ENCODE data around the gene ZC3H4.
"Not testable (repeated sequence)": the region's sequence is repeated elsewhere in the genome, so short reads cannot be mapped to it uniquely, and the experiment has no call there.

ZC3H4 gene

DNA sequence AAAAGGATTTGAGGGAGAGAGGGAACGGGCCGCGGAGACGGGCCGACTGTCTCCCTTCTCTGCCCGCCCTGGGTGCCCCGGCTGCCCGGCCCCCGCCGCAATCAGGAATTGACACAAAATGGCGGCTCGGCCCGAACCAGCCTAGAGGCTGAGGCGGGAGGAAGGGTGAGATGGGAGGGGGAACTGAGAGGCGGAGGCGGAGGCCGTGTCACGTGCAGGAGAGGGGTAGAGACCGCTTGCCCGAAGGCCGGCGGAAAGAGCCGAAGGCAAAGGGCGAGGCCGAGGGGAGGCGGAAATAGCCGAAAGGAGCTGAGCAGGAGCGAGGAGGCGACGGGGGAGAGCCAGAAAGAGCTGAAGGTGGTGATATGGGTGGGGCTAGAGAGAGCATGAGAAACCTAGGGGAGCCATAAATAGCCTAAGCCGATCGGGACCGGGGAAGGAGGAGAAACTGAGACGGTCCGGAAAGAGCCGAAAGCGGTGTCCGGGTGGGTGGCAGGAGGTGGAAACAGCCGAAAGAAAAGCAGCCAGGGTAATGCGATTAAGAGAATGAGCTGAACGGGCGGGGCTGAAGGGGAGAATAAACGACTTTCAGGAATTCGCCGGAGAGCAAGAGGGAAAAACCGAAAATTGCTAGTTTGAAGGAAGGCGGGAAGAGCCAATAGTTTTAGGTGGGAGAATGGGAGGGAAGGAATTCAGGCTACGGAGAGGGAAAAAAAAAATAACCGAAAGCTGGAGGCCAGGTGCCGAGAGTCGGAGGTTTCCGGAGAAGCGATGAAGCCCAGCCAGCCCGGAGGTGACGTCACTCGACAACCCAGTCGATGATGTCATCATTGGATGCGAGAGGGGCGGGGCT lies at the start of gene ZC3H4:
Gene ZC3H4, minus strand, starts transcription at position 780 of the 853 bp plus-strand sequence. CDS start 1,192 bp downstream, outside the sequence.
- DNase-seq (ENCODE audit: low spot score): peak; percentile 100

DNA sequence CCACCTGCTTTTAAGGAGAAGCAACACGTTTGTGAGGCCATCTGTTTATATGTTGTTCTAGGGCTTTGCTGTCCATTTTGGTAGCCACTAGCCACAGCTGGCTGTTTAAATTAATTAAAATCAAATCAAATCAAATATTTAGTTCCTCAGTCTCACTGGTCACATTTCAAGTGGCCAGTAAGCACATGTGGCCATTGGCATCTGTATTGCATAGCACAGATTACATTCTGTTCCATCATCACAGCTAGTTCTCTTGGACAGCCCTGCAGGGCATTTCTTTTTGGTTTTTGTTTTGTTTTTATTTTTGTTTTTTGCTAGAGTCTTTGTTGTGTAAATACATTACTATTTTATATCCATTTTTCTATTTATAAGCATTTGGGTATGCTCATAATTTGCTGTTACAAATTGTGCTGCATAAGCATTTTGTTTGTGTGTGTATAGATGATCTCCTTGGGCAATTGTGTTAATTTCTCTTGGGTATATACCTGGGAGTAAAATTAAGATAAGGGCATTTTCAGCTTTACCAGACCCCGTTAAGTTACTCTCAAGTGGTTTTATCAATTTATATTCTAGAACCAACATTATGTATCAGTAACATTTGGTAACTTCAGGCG lies 48.4 kb upstream of the ZC3H4 start:
- DNase-seq (ENCODE audit: low spot score): no peak

DNA sequence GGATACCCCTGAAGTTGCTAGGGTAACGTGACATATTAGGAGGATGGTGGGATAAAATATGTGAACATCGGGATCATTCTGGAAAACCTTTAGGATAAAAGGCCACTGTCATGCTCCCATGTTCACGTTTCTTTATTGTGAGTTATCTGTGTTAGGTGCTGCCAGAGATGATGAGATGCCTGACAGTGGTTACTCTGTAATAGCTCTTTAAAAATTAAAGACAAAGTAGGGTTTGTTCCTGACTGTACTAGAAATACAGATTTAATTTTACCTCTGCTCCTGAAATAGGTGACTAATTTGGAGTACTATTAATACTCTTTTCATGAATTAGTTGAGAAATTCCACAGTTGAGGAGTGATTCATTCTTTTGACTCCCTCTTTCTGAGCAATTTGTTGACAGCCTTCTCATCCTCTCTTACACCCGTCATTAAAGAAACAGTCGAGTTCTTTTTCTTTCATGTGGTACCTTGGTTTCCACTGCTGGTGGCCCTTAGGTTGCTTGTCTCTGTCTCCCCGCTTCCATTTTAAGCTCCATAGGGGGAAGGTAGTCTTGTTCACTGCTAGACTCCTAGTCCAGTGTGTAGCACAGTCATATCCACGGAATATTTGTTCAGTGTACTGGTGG lies 45.4 kb upstream of the ZC3H4 start:
- DNase-seq (ENCODE audit: low spot score): peak; percentile 33

DNA sequence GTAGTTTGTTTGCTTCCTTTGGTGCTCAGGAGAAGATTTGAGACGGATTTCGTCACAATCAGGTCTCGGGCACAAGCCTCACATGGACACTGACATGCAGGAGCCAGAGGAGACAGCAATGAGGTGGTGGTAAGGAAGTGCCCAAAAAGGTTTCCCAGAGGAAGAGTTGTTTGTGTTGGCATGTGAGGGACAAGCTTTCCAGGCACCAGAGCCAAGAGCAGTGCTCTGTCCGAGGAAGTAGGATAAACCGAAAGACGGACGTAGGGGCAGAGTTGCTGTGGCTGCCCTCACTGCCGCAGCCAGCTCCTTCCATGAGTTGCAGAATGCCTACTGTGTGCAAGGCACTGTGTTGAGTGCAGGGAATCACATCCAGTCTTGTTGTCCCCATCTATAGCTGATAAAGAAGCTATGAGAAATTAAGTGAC lies 44.8 kb upstream of the ZC3H4 start:
- no peak for DNase-seq (ENCODE audit: low spot score)

DNA sequence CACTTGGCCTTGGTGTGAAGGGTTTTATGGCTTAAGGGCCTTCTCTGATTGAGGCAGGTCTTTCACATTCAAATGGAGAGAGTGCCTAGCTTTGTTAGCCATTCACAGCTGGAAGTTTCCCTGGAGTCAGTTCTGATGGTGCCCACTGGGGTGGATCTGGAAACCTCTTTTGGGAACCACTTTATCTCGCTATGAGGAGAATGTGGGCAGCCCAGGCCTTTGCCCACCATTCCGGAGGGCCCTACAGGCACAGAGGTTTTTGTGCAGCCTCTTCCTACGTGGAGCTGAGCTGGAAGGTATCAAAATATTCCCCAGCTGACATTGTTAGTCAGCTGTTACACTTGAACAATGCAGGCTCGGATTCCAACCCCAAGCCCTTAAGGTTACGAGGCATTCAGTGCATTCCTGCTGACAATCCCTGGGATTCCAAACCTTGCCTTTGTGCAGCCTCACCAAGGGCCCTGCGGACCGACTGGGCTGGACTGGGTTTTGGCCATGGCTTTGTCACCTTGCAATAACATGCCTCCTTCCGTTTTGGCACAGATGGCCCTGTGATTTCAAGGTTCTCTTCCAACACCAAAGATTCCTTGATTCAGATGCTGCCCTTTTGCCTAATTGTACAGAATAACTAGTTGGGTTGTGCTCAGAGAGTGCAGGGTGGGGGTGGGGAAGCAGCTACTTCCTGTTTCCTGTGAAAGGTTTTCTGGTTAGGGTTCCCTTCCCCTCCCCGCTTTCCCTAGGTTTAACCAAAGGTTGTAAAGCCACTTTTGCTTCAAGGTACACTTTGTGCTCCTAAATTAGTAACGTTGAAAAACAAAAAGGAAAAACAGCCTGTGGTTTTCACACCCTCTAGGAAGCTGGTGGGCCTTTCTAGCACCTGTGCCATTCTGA lies 44.1 kb upstream of the ZC3H4 start:
- peak; percentile 32 for DNase-seq (ENCODE audit: low spot score)

DNA sequence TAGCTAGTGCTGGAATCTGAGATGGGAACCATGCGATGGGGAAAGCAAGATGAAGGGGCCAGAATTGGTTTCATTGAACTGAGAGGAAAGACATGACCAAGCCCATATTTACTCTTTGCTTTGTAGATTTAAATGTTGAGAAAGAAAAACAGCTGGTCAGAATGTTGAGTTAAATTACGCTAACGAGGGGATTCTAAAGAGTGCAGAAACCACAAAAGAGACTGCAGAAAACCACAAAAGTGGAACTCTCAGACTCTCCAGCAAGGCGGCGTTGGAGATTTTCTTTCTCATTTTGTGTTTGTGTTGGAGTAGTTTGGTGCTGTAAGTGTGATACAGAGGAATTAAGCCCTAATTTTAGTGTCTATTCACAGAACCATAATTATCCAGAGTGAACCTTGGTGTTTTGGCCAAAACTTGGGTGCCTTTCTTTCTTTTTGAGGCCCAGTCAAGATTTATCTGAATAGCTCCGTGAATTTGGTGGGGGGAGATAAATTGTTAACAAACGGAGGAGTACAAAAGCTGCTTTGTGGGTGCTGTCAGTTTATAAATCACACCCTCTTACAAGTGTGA lies 43.4 kb upstream of the ZC3H4 start:
- DNase-seq (ENCODE audit: low spot score): peak; percentile 56

DNA sequence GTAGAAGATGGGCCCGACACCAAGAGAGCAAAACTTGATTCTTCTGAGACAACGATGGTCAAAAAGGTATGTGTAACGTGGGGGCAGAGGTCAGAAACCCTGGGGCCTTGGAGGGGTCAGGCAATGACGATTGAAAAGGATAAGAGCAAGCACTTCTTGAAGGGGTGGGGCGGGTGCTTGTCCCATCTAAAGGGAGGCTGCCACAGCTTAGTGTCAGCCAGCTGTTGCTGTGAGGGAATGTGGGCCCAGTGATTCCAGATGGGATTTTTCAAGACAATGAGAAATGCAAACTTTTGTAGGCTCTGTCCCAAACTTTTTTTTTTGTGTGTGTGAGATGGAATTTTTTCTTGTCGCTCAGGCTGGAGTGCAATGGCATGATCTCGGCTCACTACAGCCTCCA lies 41.6 kb upstream of the ZC3H4 start:
- DNase-seq (ENCODE audit: low spot score): no peak

DNA sequence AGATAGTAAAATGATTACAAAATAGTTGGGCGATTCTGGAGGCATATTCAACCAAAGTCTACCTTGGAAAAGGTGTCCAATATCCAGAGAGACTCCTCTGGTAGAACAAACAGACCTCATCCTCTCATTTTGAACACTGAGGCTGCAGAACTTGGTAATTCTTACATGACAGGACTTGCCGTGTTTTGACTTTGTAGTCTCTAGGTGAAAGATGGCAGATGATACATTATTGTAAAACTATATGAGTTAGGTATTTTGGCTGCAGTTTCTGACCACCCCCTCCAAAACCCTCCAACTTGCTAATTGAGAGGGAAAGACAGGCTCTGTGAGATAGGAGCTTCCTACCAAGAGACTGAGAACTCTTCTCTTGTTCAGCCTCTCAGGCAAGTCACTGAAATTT lies 39.7 kb upstream of the ZC3H4 start:
- no peak for DNase-seq (ENCODE audit: low spot score)

DNA sequence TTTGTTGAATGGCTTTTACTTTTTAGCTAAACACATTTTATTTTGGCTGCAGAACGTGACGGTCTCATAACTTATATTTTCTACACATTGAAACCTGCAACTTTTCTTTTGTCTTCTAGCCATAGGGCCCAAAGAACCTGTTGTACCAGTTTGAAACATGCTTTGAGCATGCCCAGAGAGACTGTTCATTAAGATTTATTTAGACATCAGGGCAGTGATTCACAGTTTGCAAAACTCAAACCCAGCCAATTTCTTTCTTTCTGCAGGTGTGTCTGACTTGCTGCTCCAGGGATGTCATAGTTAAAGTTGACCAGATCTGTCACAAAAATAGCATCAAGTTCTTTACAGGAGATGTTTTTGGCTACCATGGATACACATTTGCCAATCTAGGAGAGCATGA lies 39.1 kb upstream of the ZC3H4 start:
- no peak for DNase-seq (ENCODE audit: low spot score)

DNA sequence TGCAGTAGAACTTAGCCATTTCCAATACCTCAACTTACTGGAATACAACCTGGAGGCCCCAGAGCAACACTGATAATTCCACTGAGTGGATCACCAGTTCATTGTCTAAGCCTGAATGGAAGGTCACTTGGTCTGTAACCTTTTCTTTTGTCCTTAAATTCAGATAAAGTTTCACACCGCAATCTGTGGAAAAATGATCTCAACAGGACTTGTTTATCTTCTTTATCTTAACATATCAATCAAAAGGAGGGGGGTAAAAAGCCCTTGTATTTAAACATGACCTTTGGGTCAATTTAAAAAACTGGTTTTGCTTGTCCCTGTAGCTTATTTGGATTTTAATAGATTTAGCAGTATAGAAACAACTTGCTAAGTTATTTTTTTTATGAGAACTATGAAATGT lies 38.6 kb upstream of the ZC3H4 start:
- DNase-seq (ENCODE audit: low spot score): no peak

DNA sequence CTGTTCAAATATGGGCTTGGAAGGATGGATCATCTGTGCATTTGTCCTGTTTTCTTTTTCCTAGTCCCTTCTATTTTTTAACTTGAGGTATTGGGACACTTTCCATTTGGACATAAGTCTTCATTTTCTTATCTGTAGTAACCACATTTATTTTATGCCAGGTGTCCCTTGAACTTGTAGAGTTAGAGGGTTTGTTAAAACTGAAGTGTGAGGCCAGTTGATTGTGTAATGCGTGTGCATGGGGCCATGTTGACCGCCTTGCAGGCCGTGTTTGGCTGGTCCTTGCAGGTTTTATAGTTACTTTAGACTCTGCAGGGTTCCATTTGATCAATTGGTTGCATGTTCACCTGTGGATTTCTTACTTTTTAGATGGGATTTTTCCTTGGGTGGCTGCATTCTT lies 38.1 kb upstream of the ZC3H4 start:
- no peak for DNase-seq (ENCODE audit: low spot score)

DNA sequence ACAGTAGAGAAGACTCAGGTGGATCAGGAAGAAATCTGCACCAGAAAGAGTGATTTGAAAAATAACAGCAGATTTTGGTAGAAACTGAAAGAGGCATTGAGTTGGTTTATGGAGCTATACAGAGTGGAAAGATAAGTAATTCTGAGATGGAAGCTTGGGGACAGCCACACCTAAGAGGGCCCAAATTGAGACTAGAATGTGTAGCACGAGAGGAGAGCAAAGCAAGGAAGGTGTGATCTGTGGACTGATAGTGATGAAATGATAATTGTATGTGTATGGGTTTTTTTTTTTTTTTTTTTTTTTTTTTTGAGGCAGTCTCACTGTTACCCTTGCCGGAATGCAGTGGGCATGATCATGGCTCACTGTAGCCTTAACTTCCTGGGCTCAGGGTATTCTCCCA lies 33.3 kb upstream of the ZC3H4 start:
- DNase-seq (ENCODE audit: low spot score): no peak

DNA sequence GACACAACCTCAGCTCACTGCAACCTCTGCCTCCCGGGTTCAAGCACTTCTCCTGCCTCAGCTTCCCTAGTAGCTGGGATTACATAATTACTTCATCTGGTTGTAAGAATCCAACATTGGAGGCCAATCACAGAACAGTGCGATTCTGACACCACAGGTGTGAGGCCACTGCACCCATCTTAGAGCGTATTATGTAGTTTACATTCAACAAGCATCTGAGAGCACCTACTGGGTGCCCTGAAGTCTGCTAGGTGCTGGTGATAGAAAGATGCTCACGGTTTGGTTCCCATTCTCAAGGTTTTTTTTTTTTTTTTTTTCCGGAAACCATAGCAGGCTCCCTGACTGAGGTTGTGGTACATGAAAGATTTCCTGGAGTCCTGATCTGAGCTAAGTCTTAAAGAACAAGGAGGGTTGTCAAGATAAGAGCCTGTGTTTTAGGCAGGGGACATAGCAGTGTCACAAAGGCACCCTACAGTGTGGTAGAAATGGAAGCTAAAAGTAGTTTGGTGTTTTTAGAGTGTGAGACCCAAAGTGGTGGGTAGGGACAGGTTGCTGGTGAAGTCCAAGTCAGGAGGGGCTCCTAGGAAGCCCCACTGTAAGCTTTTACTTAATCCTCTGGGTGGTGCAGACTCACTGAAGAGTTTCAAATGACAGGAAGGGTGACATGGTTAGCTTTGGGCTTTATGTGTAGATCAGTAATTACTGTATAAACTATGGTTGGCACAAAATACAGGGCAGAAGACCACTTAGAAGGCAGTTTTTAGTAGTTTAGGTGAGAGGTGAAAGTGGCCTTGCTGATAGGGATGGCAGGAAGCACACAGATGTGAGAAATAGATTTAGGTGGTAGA lies 32.3 kb upstream of the ZC3H4 start:
- no peak for DNase-seq (ENCODE audit: low spot score)

DNA sequence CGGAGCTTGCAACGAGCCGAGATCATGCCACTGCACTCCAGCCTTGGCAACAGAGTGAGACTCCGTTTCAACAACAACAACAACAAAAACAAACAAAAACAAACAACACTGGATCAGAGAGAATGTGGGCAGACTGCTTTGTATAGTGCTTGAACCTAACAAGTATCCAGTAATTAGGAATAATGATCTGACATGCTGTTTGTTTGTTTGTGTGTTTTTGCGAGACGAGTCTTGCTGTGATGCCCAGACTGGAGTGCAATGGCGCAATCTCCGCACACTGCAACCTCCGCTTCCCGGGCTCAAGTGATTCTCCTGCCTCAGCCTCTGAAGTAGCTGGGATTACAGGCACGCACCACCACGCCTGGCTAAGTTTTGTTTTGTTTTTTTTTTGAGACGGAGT lies 31.1 kb upstream of the ZC3H4 start:
- DNase-seq (ENCODE audit: low spot score): no peak

DNA sequence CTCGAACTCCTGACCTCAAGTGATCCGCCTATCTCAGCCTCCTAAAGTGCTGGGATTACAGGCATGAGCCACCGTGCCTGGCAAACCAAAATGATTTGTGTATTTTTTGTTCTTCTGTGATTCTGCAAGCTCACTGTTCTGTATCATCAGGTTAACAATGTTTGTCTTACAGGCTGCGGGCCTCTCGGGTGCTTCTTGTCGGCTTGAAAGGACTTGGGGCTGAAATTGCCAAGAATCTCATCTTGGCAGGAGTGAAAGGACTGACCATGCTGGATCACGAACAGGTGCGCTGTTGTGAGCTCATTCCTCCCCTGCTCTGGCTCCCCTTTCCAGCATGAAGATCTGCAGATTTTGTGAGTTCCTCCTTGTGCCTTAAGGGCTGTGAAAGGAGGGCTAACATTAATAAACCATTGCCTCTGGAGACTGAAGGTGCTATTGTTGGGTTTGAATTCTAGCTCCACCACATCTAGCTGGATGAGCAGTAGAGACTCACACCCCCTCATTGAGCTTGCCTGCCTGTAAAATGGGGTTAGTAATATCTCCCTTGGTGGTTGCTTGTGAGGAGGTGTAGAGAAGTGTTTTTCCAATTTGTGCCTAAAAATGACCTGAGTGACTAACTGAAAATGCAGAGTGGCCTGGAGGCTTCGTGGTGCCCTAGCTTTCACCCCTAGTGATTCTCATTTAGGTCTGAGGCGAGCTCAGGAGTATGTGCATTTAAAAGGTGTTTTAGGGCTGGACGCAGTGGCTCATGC lies 29.9 kb upstream of the ZC3H4 start:
- no peak for DNase-seq (ENCODE audit: low spot score)

DNA sequence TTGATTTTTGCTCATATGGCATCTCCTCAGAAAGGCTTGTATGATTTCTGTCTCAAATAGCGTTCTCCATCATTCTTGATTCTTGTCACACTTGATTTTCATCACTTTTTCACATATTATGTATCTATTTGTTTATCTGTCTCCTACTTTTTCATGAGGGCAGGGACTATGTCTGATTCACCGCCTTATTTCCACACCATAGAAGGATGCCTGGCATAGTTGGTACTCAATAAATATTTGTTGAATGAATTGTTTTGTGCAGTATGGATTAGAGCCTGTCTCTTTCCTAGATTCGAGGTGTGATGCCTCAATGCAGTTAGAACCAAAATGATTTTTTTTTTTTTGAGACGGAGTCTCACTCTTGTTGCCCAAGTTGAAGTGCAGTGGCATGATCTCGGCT lies 29.2 kb upstream of the ZC3H4 start:
- DNase-seq (ENCODE audit: low spot score): no peak

DNA sequence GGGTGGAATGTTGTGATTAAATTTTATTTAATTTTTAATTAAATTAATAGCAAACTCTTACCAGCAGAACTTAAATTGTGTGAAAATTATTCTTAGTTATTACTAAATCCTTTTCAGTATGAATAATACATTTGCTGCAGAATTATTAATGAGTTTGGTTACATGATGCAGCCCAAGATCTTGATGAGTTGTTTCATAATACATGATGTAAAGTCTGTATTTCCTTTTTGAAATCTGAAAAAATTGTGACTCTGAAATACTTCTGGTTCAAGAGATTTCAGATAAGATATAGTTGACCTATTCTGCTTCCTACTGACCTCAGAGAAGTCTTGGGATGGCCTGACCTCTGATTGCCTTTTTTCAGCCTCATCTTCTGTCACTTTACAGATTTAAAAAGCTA lies 28.1 kb upstream of the ZC3H4 start:
- DNase-seq (ENCODE audit: low spot score): no peak

DNA sequence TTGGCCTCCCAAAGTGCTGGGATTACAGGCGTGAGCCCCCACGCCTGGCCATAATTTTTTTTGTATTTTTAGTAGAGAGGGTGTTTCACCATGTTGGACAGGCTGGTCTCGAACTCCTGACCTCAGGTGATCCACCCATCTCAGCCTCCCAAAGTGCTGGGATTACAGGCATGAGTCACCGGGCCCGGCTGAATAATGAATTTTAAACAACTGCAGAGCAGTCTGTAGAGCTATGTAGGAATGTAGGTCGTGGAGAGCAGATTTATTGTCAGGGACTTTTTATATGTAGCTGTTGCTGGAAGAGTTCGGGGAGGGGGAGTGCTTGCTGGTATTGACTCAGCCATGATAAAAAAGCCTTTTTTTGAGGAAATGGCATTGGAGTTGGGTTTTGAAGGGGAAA lies 27.7 kb upstream of the ZC3H4 start:
- DNase-seq (ENCODE audit: low spot score): not testable (repeated sequence)

DNA sequence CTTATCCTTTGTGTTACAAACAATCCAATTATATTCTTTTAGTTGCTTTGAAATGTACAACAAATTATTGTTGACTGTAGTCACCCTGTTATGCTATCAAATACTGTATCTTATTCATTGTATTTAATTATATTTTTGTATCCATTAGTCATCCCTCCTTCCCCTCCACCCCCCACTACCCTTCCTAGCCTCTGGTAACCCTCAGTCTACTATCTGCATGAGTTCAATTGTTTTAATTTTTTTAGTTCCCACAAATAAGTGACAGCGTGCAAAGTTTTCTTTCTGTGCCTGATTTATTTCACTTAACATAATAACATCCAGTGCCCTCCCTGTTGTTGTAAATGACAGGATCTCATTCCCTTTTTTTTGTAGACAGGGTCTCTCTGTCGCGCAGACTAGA lies 21.6 kb upstream of the ZC3H4 start:
- no peak for DNase-seq (ENCODE audit: low spot score)

DNA sequence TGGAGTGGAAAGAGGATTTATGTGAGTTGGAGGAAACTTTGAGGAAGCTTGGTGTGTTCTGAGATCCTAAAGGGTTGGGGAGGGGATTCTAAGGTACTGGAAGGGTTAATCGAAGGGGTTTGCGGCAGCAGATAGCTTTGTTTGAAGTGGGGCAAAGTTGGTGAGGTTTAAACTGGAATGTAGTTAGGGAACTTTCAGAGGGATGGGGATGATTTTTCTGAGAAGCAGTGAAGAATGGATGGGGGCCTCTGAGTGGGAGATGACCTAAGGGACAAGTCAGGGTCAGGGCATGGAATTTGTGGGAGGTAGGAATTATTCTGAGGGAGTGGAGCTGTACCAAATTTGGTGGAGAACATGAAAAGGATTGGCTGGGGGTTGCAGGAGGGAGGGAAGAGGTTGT lies 21.0 kb upstream of the ZC3H4 start:
- DNase-seq (ENCODE audit: low spot score): no peak

Measured in activated CD4-positive, alpha-beta T cell treated with anti-CD3 and anti-CD28 coated beads, Interleukin-2, Interleukin-4, amounts not matched to agents 100 ng/mL and 50 ng/mL, durations not matched to agents 16 hours and 8 hours (primary cell).